T-helper 17 cell (primary cell): Measurements from ENCODE around the gene WNT3. TPM values are rescaled to one million over a fixed set of nuclear protein-coding genes. Genes with fewer than 3 reads are reported as not detected.

Experiments
- ATAC-seq: fragments of 150-1000 bp; cut with Tn5 transposase; 2 replicates; pipeline ENCODE4 v1.10.0; 2021; ENCODE audit warnings: mild to moderate bottlenecking, moderate library complexity
- DNase-seq, 3 donors: peaks; one replicate each; pipeline versions ENCODE4 v3.0.0 to v3.0.0-alpha.2; 2020 to 2021
- H3K9me3 ChIP-seq: one replicate; pipeline ENCODE4 v1.7.0; 2013; ENCODE audit warnings: low read length, mild to moderate bottlenecking; ENCODE audit not compliant: control insufficient read depth, poor library complexity, severe bottlenecking
- H3K27ac Mint-ChIP-seq: one replicate; pipeline ENCODE4 v1.8.0; 2022; ENCODE audit warnings: mild to moderate bottlenecking, moderate library complexity, mixed read lengths
- H3K27me3 Mint-ChIP-seq: one replicate; pipeline ENCODE4 v1.8.0; 2022; ENCODE audit warnings: mixed read lengths
- H3K36me3 Mint-ChIP-seq: one replicate; pipeline ENCODE4 v1.8.0; 2022; ENCODE audit warnings: low read depth, mixed read lengths
- H3K4me1 Mint-ChIP-seq: one replicate; pipeline ENCODE4 v1.8.0; 2022; ENCODE audit warnings: mild to moderate bottlenecking, mixed read lengths
- H3K4me3 Mint-ChIP-seq: one replicate; pipeline ENCODE4 v1.8.0; 2022; ENCODE audit warnings: mild to moderate bottlenecking, moderate library complexity, mixed read lengths
- total RNA-seq, 4 donors: library from RNA in 2 of 4; stranded (reverse) in 2 of 4; gene quantifications; one replicate each; pipeline ENCODE4 v1.2.3 and lab custom pipeline; 2022 to 2026

The WNT3 gene
- total RNA-seq (not detected), total RNA-seq (lab: John Stamatoyannopoulos, UW) (0 to 0.35 reads per million in 2 donors)

- H3K4me3 Mint-ChIP-seq, result peak within 1 kb of the TSS; percentile 87
- peak in 1 of 3 donors; percentile 24 for DNase-seq
- peak; percentile 65 for ATAC-seq
- H3K4me1 Mint-ChIP-seq, result peaks cover 24% of the 10 kb centered on the region
- H3K27ac Mint-ChIP-seq, result no peak within 1 kb of the TSS
- peaks cover 77% of the 10 kb centered on the region for H3K27me3 Mint-ChIP-seq
- H3K9me3 ChIP-seq, result no peaks in the 10 kb centered on the region
- H3K36me3 Mint-ChIP-seq, result peaks cover 5% of the 10 kb centered on the region
Observed at GRCh38 chr17:46818316-46818928, at the start of gene WNT3. Gene WNT3, minus strand, starts transcription at chr17:46818692. Its CDS starts 95 bp downstream, at chr17:46818597.

- no peaks in the 10 kb centered on the region for H3K9me3 ChIP-seq
- Mint-ChIP-seq H3K4me3 (no peak overlapping the region), H3K36me3 (peaks cover 6% of the 10 kb centered on the region), H3K27ac (no peak overlapping the region), H3K4me1 (peaks cover 5% of the 10 kb centered on the region), H3K27me3 (peaks cover 44% of the 10 kb centered on the region)
- DNase-seq (no peak), ATAC-seq (no peak)
Observed at GRCh38 chr17:46866747-46867146, 48.3 kb upstream of the WNT3 start.

GRCh38 chr17:46866325-46866724, 47.8 kb upstream of the WNT3 start:
- H3K9me3 ChIP-seq, result no peaks in the 10 kb centered on the region

GRCh38 chr17:46865100-46865499, 46.6 kb upstream of the WNT3 start:
- ATAC-seq, result no peak
- Mint-ChIP-seq H3K4me3 (no peak overlapping the region), H3K36me3 (peaks cover 9% of the 10 kb centered on the region), H3K4me1 (peaks cover 5% of the 10 kb centered on the region), H3K27me3 (peaks cover 55% of the 10 kb centered on the region), H3K27ac (no peak overlapping the region)
- DNase-seq, result no peak
- no peaks in the 10 kb centered on the region for H3K9me3 ChIP-seq

More at GRCh38 chr17:46866325-46866724, 47.8 kb upstream of the WNT3 start:
- Mint-ChIP-seq H3K27me3 (peaks cover 48% of the 10 kb centered on the region), H3K36me3 (peaks cover 7% of the 10 kb centered on the region), H3K4me3 (no peak overlapping the region), H3K27ac (no peak overlapping the region), H3K4me1 (peaks cover 5% of the 10 kb centered on the region)
- no peak for ATAC-seq
- no peak for DNase-seq

- Mint-ChIP-seq H3K27me3 (peaks cover 67% of the 10 kb centered on the region), H3K4me3 (no peak overlapping the region), H3K4me1 (peaks cover 5% of the 10 kb centered on the region), H3K36me3 (peaks cover 10% of the 10 kb centered on the region), H3K27ac (no peak overlapping the region)
- H3K9me3 ChIP-seq, result no peaks in the 10 kb centered on the region
- no peak for ATAC-seq
- no peak for DNase-seq
Observed at GRCh38 chr17:46863383-46864121, 45.1 kb upstream of the WNT3 start.

- Mint-ChIP-seq H3K4me1 (peaks cover 5% of the 10 kb centered on the region), H3K27ac (no peak overlapping the region), H3K27me3 (peaks cover 67% of the 10 kb centered on the region), H3K4me3 (no peak overlapping the region), H3K36me3 (peaks cover 10% of the 10 kb centered on the region)
- DNase-seq (no peak), ATAC-seq (no peak)
- H3K9me3 ChIP-seq, result no peaks in the 10 kb centered on the region
Observed at GRCh38 chr17:46862949-46863348, 44.5 kb upstream of the WNT3 start.

GRCh38 chr17:46859996-46860395, 41.5 kb upstream of the WNT3 start:
- peaks cover 55% of the 10 kb centered on the region for H3K27me3 Mint-ChIP-seq
- H3K4me3 Mint-ChIP-seq, result no peak overlapping the region
- H3K27ac Mint-ChIP-seq, result no peak overlapping the region
- no peaks in the 10 kb centered on the region for H3K9me3 ChIP-seq
- ATAC-seq (no peak), DNase-seq (no peak)
- H3K36me3 Mint-ChIP-seq, result peaks cover 4% of the 10 kb centered on the region
- H3K4me1 Mint-ChIP-seq, result no peaks in the 10 kb centered on the region

- Mint-ChIP-seq H3K27ac (no peak overlapping the region), H3K36me3 (peaks cover 6% of the 10 kb centered on the region), H3K27me3 (peaks cover 57% of the 10 kb centered on the region), H3K4me3 (no peak overlapping the region), H3K4me1 (peaks cover under 1% of the 10 kb centered on the region)
- H3K9me3 ChIP-seq, result no peaks in the 10 kb centered on the region
- ATAC-seq, result no peak
- no peak for DNase-seq
Observed at GRCh38 chr17:46857600-46857999, 39.1 kb upstream of the WNT3 start.

GRCh38 chr17:46854948-46855347, 36.5 kb upstream of the WNT3 start:
- no peak for ATAC-seq

GRCh38 chr17:46854515-46854914, 36.0 kb upstream of the WNT3 start:
- H3K27me3 Mint-ChIP-seq, result peaks cover 66% of the 10 kb centered on the region
- peaks cover 12% of the 10 kb centered on the region for H3K4me1 Mint-ChIP-seq
- H3K27ac Mint-ChIP-seq, result no peak overlapping the region
- H3K4me3 Mint-ChIP-seq, result no peak overlapping the region
- DNase-seq (no peak), ATAC-seq (no peak)
- peaks cover 5% of the 10 kb centered on the region for H3K36me3 Mint-ChIP-seq
- H3K9me3 ChIP-seq, result no peaks in the 10 kb centered on the region

More at GRCh38 chr17:46854948-46855347, 36.5 kb upstream of the WNT3 start:
- no peaks in the 10 kb centered on the region for H3K9me3 ChIP-seq
- peaks cover 11% of the 10 kb centered on the region for H3K4me1 Mint-ChIP-seq
- no peak overlapping the region for H3K4me3 Mint-ChIP-seq
- H3K27ac Mint-ChIP-seq, result no peak overlapping the region
- peaks cover 5% of the 10 kb centered on the region for H3K36me3 Mint-ChIP-seq
- no peak for DNase-seq
- peaks cover 66% of the 10 kb centered on the region for H3K27me3 Mint-ChIP-seq

GRCh38 chr17:46853896-46854444, 35.5 kb upstream of the WNT3 start:
- DNase-seq, result no peak
- H3K27me3 Mint-ChIP-seq, result peaks cover 66% of the 10 kb centered on the region

GRCh38 chr17:46851029-46851741, 32.7 kb upstream of the WNT3 start, which contains the start of gene WNT9B:
Gene WNT9B, plus strand, starts transcription at chr17:46851583. Its CDS starts 56 bp downstream, at chr17:46851639.
- Mint-ChIP-seq H3K36me3 (peaks cover 10% of the 10 kb centered on the region), H3K4me3 (peak within 1 kb of the TSS; percentile 84), H3K27me3 (peaks cover 87% of the 10 kb centered on the region), H3K4me1 (peaks cover 14% of the 10 kb centered on the region), H3K27ac (no peak within 1 kb of the TSS)
- H3K9me3 ChIP-seq, result no peaks in the 10 kb centered on the region
- ATAC-seq, result peak; percentile 60
- DNase-seq, result no peak

More at GRCh38 chr17:46853896-46854444, 35.5 kb upstream of the WNT3 start:
- H3K36me3 Mint-ChIP-seq, result peaks cover 7% of the 10 kb centered on the region
- H3K4me3 Mint-ChIP-seq, result no peak overlapping the region
- no peak overlapping the region for H3K27ac Mint-ChIP-seq
- no peak for ATAC-seq
- H3K9me3 ChIP-seq, result no peaks in the 10 kb centered on the region
- peaks cover 14% of the 10 kb centered on the region for H3K4me1 Mint-ChIP-seq

- ATAC-seq, result no peak
- Mint-ChIP-seq H3K27me3 (peaks cover 92% of the 10 kb centered on the region), H3K4me3 (peak overlapping the region; percentile 81), H3K4me1 (peaks cover 14% of the 10 kb centered on the region), H3K27ac (no peak overlapping the region), H3K36me3 (peaks cover 10% of the 10 kb centered on the region)
- no peaks in the 10 kb centered on the region for H3K9me3 ChIP-seq
- no peak for DNase-seq
Observed at GRCh38 chr17:46850688-46851028, 32.2 kb upstream of the WNT3 start.
